Activated effector memory CD4-positive, alpha-beta T cell treated with Interleukin-2 at 50 U/mL for 16 hours (primary cell): ENCODE results near the gene SGPP2.
A peak's percentile ranks its signal among the peaks of the same experiment; 100 is the strongest.
"Not testable (repeated sequence)": the region's sequence is repeated elsewhere in the genome, so short reads cannot be mapped to it uniquely, and the experiment has no call there.

ENCODE experiments used
- DNase-seq: peaks from one replicate; pipeline ENCODE4 v3.0.0-alpha.2; 2020

The SGPP2 gene

GRCh38 chr2:222424276-222424728, at the start of gene SGPP2:
SGPP2 (plus strand) TSS chr2:222424543; CDS start chr2:222424603, 60 bp downstream.
- no peak for DNase-seq

GRCh38 chr2:222375798-222376197, 48.5 kb upstream of the SGPP2 start:
- no peak for DNase-seq

GRCh38 chr2:222380456-222380855, 43.9 kb upstream of the SGPP2 start:
- DNase-seq: no peak

- DNase-seq: no peak
These were observed 42.8 kb upstream of the SGPP2 start for GRCh38 chr2:222381566-222381965.

- no peak for DNase-seq
These were observed 41.1 kb upstream of the SGPP2 start for GRCh38 chr2:222383255-222383654.

- DNase-seq: no peak
These were observed 32.5 kb upstream of the SGPP2 start for GRCh38 chr2:222391743-222392285.

- no peak for DNase-seq
These were observed 30.5 kb upstream of the SGPP2 start for GRCh38 chr2:222393733-222394267.

GRCh38 chr2:222398446-222398885, 25.9 kb upstream of the SGPP2 start:
- DNase-seq: no peak

GRCh38 chr2:222399038-222399783, 25.1 kb upstream of the SGPP2 start:
- no peak for DNase-seq

GRCh38 chr2:222404151-222404905, 20.0 kb upstream of the SGPP2 start:
- no peak for DNase-seq

- no peak for DNase-seq
These were observed 15.7 kb upstream of the SGPP2 start for GRCh38 chr2:222408684-222409083.

GRCh38 chr2:222410534-222410933, 13.8 kb upstream of the SGPP2 start:
- DNase-seq: no peak

- DNase-seq: not testable (repeated sequence)
These were observed 12.0 kb upstream of the SGPP2 start for GRCh38 chr2:222412334-222412733.

GRCh38 chr2:222413295-222413911, 10.9 kb upstream of the SGPP2 start:
- DNase-seq: no peak

- no peak for DNase-seq
These were observed 5.6 kb upstream of the SGPP2 start for GRCh38 chr2:222418739-222419138.

GRCh38 chr2:222420508-222420907, 3.8 kb upstream of the SGPP2 start:
- DNase-seq: no peak

- no peak for DNase-seq
These were observed 2.7 kb upstream of the SGPP2 start for GRCh38 chr2:222421626-222422025.

- DNase-seq: no peak
These were observed 1.2 kb upstream of the SGPP2 start for GRCh38 chr2:222423186-222423585.

- no peak for DNase-seq
These were observed 589 bp upstream of the SGPP2 start for GRCh38 chr2:222423632-222424275.

- DNase-seq: peak; percentile 3
These were observed 657 bp downstream of the SGPP2 start for GRCh38 chr2:222424729-222425671.

- no peak for DNase-seq
These were observed 3.4 kb downstream of the SGPP2 start for GRCh38 chr2:222427646-222428301.
